HL-60 (cell line): ENCODE measurements around the gene PPY.

Experiments
- DNase-seq, 2 experiments: peaks; one replicate each; pipeline ENCODE4 v3.0.0-alpha.2; 2010 to 2020; ENCODE audit warnings: low read depth in 1 of 2, low spot score in 1 of 2
- H3K27ac ChIP-seq: fragments of 250-450 bp; sonication (Bioruptor Pico); replicated peaks from 2 replicates; pipeline ENCODE4 v1.5.1; 2020; ENCODE audit warnings: mild to moderate bottlenecking, moderate library complexity
- H3K27me3 ChIP-seq: fragments of 250-450 bp; sonication (Bioruptor Pico); 2 replicates; pipeline ENCODE4 v1.5.1; 2021; ENCODE audit warnings: mild to moderate bottlenecking, moderate library complexity; ENCODE audit not compliant: insufficient read depth, poor library complexity, severe bottlenecking
- H3K4me3 ChIP-seq: replicated peaks from 2 replicates; pipeline ENCODE4 v1.5.1; 2011; ENCODE audit warnings: mild to moderate bottlenecking, control low read depth, low read length; ENCODE audit not compliant: insufficient read depth
- CTCF ChIP-seq: IDR thresholded peaks from one replicate; pipeline ENCODE4 v1.5.1; 2011; ENCODE audit warnings: low read length, control low read depth, inconsistent platforms; ENCODE audit not compliant: insufficient read depth
- GABPA ChIP-seq: IDR thresholded peaks from 2 replicates; pipeline ENCODE4 v1.6.1; 2012; ENCODE audit warnings: low read depth
- POLR2AphosphoS5 ChIP-seq: IDR thresholded peaks from 2 replicates; pipeline ENCODE4 v1.6.1; 2012; ENCODE audit warnings: low read depth
- REST ChIP-seq: IDR thresholded peaks from 2 replicates; pipeline ENCODE4 v1.6.1; 2012; ENCODE audit warnings: low read depth; ENCODE audit not compliant: insufficient replicate concordance
- SPI1 ChIP-seq: IDR thresholded peaks from 2 replicates; pipeline ENCODE4 v1.6.1; 2012; ENCODE audit warnings: low read depth, mild to moderate bottlenecking, borderline replicate concordance

PPY gene

GRCh38 chr17:43951750-43952149, 9.5 kb upstream of the PPY start:
- no peak for TF ChIP-seq REST
- TF ChIP-seq CTCF: no peak
- no peak for TF ChIP-seq SPI1
- no peak for TF ChIP-seq POLR2AphosphoS5
- no peak for TF ChIP-seq GABPA
- Histone ChIP-seq H3K4me3 (no peak overlapping the region), H3K27ac (no peak overlapping the region), H3K27me3 (peaks cover 25% of the 10 kb centered on the region)
- no peak for DNase-seq

GRCh38 chr17:43950554-43950953, 8.3 kb upstream of the PPY start:
- H3K27me3 ChIP-seq: peaks cover 25% of the 10 kb centered on the region
- no peak for DNase-seq
- no peak overlapping the region for H3K27ac ChIP-seq
- H3K4me3 ChIP-seq: no peak overlapping the region
- TF ChIP-seq SPI1 (no peak), POLR2AphosphoS5 (no peak), CTCF (no peak), GABPA (no peak)

- TF ChIP-seq SPI1 (no peak), GABPA (no peak), POLR2AphosphoS5 (no peak), CTCF (no peak), REST (no peak)
- Histone ChIP-seq H3K27me3 (peaks cover 25% of the 10 kb centered on the region), H3K4me3 (no peak overlapping the region), H3K27ac (no peak overlapping the region)
- no peak for DNase-seq
Measured at GRCh38 chr17:43949781-43950180, 7.5 kb upstream of the PPY start.

- peaks cover 5% of the 10 kb centered on the region for H3K27me3 ChIP-seq
- no peak overlapping the region for H3K27ac ChIP-seq
- H3K4me3 ChIP-seq: no peak overlapping the region
- TF ChIP-seq CTCF (no peak), GABPA (no peak), POLR2AphosphoS5 (no peak), REST (no peak), SPI1 (no peak)
- no peak for DNase-seq
Measured at GRCh38 chr17:43946781-43947180, 4.5 kb upstream of the PPY start.
